Hypothalamus (tissue), 51 donors: ENCODE data around the gene MRPL39.

ENCODE experiments used
- DNase-seq, 51 donors: peaks; one replicate each; lab custom pipeline; 2025; lab: John Stamatoyannopoulos, UW

MRPL39 gene

DNA sequence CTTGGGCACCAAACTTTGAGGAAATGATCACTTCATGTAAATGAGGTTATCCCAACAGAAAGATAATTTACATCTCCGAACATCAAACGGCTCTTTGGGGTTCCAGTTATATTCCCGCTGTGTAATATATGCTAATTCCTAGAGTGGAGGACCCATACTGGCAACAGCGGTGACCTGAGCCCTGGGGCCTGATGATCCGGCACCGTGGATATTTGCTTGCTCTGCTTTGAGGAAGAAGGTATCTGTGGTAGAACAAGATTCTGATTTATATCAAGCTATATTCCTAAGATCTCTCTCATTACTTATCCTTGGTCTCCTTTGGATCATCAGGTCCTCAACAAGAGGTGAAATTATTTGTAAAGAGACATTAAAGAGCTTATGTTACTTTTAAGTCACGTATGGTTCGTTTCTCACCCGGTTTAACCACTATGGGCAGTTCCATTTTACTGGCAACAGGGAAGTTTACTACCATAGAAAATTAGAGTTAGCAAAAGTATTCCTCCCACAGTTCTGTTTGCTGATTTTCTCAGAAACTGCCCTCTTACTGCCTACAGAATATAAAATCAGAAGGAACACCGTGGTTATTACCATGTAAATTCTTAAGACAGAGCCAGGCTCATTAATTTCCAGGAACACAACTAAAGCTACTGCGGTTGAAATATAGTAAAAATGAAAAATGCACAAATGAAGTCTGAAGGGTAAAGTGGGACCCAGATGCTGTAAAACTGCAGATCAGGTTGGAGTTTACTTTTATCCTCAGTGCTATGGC lies 56.7 kb downstream of the MRPL39 start:
- DNase-seq: no peak

- DNase-seq: no peak
These were observed 66.2 kb downstream of the MRPL39 start for GRCh38 chr21:25541042-25541441.

DNA sequence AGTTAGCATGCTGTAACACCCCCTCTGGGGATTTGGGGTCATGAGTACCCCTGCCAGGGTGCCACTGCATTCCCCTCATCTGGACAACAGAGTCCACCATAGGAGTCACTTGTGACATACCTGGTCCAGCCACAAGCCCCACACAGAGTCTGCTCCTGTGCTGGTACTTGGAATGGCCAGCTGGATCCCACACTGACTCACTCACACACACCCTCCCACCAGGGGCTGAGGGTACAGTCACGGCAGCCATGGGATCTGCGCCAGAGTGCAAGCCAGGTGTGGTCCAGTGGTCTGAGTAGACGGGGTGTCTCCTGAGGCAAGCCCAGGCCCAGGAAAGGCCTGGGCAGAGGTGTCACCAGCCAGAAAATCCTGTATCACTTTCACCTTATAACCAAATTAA lies 67.7 kb downstream of the MRPL39 start:
- DNase-seq: no peak

DNA sequence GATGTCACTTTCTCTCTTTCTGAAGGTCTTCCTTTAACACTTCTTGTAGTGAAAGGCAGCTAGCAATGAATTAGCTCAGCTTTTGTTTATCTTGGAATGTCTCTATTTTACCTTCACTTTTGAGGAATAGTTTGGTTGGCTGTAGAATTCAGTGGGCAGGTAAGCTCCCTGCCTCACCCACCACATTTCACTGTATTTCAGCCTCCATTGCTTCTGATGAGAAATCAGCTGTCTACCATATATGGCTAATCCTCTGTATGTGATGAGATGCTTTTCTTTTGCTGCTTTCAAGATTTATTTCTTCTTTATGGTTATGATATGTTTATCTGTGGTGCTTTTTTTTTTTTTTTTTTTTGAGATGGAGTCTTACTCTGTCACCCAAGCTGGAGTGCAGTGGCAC lies 70.1 kb downstream of the MRPL39 start:
- DNase-seq: no peak

- no peak for DNase-seq
These were observed 70.5 kb downstream of the MRPL39 start for GRCh38 chr21:25536752-25537151.

DNA sequence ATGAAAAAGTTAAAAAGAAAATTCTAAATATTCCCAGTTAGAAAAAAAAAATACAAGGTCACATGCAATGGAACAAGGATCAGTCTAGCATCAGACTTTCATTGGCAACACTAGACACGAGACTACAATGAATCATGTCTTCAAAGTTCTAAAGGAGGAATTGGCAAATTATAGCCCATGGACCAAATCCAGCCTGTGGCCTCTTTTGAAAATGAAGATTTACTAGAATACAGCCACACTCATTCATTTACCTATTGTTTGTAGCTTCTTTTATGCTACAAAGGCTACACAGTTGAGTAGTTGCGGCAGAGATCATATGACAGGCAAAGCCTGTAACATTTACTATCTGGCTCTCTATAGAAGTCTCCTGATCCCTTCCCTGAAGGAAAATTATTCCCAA lies 71.4 kb downstream of the MRPL39 start:
- no peak for DNase-seq
